NCI-H460 (cell line): ENCODE data around the gene UBE2J1. TPM values are rescaled to one million over a fixed set of nuclear protein-coding genes. Genes with fewer than 3 reads are reported as not detected.

Experiments used
- DNase-seq: peaks from one replicate; pipeline ENCODE4 v3.0.0-alpha.2; 2016; ENCODE audit warnings: low read depth; ENCODE audit errors: extremely low read depth
- total RNA-seq: library from RNA; depleted of rRNA; stranded (reverse); fragments of >200 nt; shearing (Covaris generic); gene quantifications from 2 replicates; pipeline ENCODE4 v1.2.3, GENCODE V29; 2014

The UBE2J1 gene
- total RNA-seq, 1 experiment from 2014 or later = 30.3 TPM

DNA sequence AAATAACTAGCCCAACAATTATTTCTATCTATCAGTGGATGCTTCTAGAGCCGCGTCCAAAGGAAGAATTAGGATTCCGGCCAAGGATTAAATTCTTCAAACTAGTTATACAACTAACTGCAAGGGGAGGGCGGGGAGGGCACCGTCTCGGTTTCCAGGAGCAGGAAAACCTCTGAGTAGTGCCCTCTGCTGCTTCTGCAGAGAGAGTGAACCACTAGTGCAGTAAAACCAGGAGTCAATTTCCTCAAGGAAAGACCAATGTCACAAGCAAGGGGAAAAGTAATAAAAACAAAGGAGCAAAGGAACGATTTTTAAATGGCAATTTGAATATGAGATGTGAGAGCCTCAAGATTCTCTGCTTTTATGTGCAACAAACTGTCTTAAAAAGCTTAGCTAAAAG, 16.5 kb upstream of the UBE2J1 start:
- no peak for DNase-seq

DNA sequence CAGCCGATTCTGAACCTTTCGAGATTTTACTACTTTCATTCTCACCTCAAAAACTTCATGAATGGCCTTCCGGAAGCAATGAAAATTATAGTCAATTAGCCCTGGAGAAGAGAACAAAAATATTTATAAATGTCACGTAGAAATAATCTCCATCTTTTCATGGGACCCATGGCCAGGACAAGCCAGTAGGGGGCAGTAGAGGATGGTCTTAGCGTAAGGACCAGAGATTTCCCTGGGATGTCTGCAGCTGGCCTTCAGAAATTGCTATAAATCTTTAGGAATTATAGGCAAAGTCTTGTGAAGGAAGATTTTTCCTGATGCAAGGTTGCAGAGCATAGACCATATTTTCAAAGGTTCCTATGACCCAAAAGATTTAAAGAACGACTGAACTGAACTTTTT, 15.6 kb upstream of the UBE2J1 start:
- DNase-seq = peak; percentile 41

GRCh38 chr6:89364586-89364985, 12.1 kb upstream of the UBE2J1 start:
- no peak for DNase-seq

DNA sequence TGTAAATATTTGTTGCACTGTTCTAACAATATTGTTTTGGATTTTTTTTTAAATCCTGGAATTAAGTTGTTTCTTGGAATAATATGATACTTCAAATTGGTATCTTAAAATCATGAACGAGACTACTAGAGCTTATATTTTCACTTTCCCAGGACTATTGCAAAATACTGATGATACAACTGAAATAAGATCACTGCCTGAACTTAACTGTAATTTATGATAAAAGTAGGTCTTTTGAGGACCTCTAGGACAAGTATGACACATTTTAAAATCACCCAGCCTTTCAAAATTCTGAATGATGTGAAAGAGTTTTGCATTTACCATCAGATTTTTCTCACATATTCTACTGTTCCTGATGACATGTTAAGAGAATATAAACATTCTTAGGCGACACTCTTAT, 8.6 kb upstream of the UBE2J1 start:
- DNase-seq = no peak

- no peak for DNase-seq
These were observed 8.0 kb upstream of the UBE2J1 start for GRCh38 chr6:89360415-89360999.

DNA sequence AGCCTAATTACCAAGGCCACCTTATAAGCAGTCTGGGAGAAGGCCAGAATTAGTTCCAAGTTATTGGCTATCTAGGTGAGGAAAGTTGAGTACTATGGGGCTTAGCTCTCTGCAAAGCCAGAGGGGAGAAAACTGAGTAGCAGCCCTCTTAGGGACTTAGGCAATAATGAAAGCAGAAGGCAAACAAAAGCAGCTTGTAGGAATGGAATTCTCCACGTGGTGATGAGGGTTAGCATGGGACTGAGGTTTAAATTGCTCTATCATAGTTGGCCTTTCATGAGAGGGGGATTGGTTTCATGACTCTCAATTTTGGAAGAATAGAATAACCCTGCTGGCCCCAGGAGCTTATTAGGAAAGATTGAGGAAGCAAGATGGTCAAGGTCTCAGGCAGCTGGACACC, 7.0 kb upstream of the UBE2J1 start:
- no peak for DNase-seq

DNA sequence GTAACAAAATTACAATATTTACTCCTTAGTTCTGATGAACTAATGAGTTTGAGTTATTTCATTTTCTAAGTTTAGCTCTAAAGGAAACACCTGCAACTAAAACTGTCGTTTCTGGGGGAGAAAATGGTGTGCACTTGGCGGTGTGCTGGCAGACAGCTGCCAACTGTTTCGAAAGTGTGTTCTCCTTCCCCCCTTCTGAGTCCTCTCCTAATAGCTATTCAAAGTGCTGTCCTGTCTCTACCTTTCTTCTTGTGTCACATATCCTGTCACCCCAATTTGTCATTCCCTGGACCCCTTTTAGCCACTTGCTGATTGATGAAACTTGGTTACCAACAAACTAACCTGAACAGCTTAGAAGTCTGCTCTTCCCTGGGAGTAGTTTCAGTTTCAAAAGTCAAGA, 4.9 kb upstream of the UBE2J1 start:
- no peak for DNase-seq

- DNase-seq = no peak
These were observed 4.2 kb upstream of the UBE2J1 start for GRCh38 chr6:89356642-89357170.

GRCh38 chr6:89355511-89356194, 3.1 kb upstream of the UBE2J1 start:
- no peak for DNase-seq

DNA sequence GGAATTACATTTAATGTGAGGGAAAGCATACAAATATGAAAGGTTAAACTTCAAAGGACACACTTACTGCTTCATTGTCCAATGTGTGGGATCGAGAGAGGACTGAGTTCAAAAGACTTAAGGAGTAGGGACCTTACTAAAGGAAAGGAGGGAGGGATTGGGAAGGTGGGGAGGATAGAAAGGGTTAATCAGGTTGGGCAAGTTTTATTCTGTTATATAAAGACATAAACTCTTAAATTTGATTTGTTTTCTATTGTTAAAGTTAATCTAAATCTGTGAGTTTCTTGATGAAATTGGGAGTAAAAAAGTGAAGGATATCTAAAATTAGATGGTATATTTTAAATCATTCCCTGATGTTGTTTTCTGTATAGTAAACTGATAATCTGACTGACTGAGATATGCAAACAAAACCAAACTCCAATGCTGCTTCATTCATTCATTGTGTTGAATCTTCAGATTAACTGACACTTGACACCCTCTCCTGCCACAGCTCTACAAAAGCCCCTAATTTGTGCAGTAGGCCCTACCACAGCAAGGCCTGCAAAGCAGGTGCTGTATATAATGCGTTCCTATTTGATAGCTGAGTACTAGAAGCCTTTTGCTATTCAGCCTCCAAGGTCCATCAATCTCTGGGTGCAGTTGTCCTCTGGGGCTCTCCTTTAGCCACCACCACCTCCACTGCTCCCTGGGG, 1.3 kb upstream of the UBE2J1 start:
- DNase-seq = no peak

- no peak for DNase-seq
These were observed 615 bp upstream of the UBE2J1 start for GRCh38 chr6:89353118-89353556.

- no peak for DNase-seq
These were observed 748 bp downstream of the UBE2J1 start for GRCh38 chr6:89351671-89352277.

DNA sequence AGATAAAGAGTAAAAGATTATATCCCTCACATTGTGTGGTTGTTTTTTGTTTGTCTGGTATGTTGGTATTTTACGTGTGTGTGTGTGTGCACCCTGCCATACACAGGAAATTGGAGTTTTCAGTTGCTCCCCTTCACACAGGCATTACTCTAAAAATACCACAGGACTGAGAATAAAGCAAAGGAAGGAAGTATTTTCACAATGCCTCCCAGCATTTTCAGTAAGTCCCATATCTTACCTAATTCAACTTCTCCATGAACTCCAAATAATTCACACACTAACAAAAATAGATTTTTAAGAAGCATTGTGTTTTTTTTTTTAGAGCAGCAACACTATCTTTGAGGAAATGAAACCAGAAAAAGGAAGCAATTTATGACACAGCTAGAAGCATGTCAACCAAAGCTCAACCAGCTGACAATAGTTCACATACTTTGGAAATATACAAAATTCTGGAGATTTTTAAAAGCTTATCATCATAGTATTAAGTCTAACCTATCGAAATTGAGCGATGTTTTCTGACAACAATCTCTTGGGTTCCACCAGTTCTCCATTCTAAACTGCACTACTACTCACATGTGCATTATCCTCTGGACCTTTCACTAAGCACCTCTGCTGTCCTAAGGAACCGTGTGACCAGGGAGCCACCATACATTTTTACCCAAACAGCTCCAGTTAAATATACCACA, 2.1 kb downstream of the UBE2J1 start:
- no peak for DNase-seq

DNA sequence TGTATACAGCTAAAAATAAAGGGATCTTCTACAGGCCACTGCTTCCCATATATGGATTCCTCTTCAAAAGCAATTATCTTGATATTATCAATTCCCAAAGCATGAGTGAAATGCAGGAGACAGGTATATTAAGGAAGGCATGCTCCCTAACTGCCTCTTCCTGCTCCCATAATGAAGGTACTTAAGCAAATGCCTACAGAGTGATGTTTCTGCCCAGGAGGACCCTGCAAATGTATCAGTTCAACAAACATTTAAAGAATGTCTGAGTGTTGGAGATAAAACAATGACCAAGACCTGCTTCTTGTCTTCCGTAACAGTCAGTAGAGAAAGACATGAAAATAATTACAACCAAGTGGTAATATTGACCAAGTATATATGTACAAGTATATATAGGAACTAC, 4.2 kb downstream of the UBE2J1 start:
- no peak for DNase-seq

GRCh38 chr6:89347825-89348224, 4.7 kb downstream of the UBE2J1 start:
- no peak for DNase-seq

DNA sequence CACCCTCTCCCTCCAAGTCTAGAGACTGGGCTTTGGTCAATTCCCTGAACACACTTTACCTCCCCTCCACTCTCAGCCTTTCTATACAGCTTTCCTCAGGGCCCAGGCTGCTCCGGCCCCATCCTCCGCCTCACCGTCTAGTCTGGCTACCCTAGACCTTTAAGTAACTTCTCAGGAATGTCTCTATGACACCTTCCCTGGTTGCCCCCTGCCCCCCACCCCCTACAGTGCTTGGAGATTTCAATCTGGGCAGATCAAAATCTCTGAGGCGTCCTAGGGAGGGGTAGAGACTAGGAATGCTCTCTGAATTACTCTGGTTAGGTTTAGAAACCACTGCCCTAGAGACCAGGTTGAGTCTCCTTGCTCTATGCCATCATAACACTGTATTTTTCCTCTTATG, 6.1 kb downstream of the UBE2J1 start:
- DNase-seq = no peak

GRCh38 chr6:89339565-89339964, 13.0 kb downstream of the UBE2J1 start:
- no peak for DNase-seq

GRCh38 chr6:89335164-89335563, 17.4 kb downstream of the UBE2J1 start:
- no peak for DNase-seq

GRCh38 chr6:89330910-89331309, 21.6 kb downstream of the UBE2J1 start:
- no peak for DNase-seq

DNA sequence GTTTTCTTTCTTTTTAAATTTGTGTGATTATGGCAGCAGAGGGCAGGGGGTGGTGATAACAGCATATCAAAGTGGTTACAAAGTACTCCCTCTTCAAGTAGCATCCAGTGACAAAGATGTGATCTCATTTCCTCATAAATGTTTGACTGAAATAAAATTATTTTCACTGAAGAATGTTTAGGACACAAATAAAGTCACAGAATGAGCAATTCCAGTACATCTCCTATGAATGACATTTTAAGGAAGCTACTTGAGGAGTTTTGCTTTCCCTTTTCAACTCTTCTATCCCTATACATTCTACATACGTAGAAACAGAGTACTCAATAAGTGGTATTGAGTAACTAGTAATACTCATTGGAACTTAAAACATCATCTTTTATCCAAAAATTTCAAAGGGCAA, 23.5 kb downstream of the UBE2J1 start:
- no peak for DNase-seq

DNA sequence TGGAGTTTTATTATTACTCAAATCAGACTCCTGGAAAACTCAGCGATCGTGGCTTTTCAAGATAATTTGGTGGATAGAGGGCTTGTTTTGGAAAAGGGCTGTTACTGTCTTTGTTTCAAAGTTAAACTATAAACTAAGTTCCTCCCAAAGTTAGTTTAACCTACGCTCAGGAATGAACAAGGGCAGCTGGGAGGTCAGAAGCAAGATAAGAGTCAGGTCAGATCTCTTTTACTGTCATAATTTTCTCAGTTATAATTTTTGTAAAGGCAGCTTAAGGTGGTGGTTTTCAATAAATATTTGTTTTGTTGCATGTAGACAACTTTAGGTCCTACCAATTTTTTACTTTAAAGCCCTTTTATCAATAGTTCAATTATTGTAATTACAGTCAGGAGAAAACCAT, 28.2 kb downstream of the UBE2J1 start:
- no peak for DNase-seq
